Calu3 (cell line): ENCODE measurements around the gene DNAJC12. TPM values are rescaled to one million over a fixed set of nuclear protein-coding genes. Genes with fewer than 3 reads are reported as not detected.

Experiments
- BruUV-seq: library from RNA; stranded (reverse); fragments of 400-500 nt; replicated peaks from 2 replicates; lab custom pipeline; 2021; lab: Mats Ljungman, UMichigan
- CTCF ChIA-PET: fragments of 300-600 bp; sonication (Branson Sonifier 250); formaldehyde crosslinking; loops from one replicate; lab custom pipeline; 2022; ENCODE audit warnings: antibody characterized with exemption; lab: Charles Lee
- DNase-seq: peaks from one replicate; pipeline ENCODE4 v3.0.0; 2022
- H3K27ac Mint-ChIP-seq: one replicate; pipeline ENCODE4 v1.8.0; 2022; ENCODE audit warnings: mixed read lengths; ENCODE audit not compliant: unreplicated experiment
- H3K27me3 Mint-ChIP-seq: one replicate; pipeline ENCODE4 v1.8.0; 2022; ENCODE audit warnings: mixed read lengths; ENCODE audit not compliant: unreplicated experiment
- H3K36me3 Mint-ChIP-seq: one replicate; pipeline ENCODE4 v1.8.0; 2022; ENCODE audit warnings: mild to moderate bottlenecking, moderate library complexity, mixed read lengths; ENCODE audit not compliant: insufficient read depth, unreplicated experiment
- H3K4me1 Mint-ChIP-seq: one replicate; pipeline ENCODE4 v1.8.0; 2022; ENCODE audit warnings: mild to moderate bottlenecking, low read depth, mixed read lengths; ENCODE audit not compliant: unreplicated experiment
- H3K4me3 Mint-ChIP-seq: one replicate; pipeline ENCODE4 v1.8.0; 2022; ENCODE audit warnings: mild to moderate bottlenecking, low read depth, moderate library complexity, mixed read lengths; ENCODE audit not compliant: unreplicated experiment
- H3K9me3 Mint-ChIP-seq: one replicate; pipeline ENCODE4 v1.8.0; 2022; ENCODE audit warnings: low read depth, mixed read lengths; ENCODE audit not compliant: unreplicated experiment
- CTCF ChIP-seq: fragments of 200-600 bp; IDR thresholded peaks from one replicate; pipeline ENCODE4 v1.8.0; 2022; ENCODE audit warnings: antibody characterized with exemption; ENCODE audit not compliant: unreplicated experiment
- intact Hi-C: fragments of 100-400 bp; cut with micrococcal nuclease; formaldehyde crosslinking; loops from one replicate; pipeline ENCODE4 v1.10.0; 2022; ENCODE audit not compliant: unreplicated experiment
- total RNA-seq: library from RNA; stranded (reverse); gene quantifications from 2 replicates; pipeline ENCODE4 v1.2.3, GENCODE V29; 2022

DNAJC12 gene
- total RNA-seq, 1 experiment from 2014 or later: 0.80 TPM

- BruUV-seq: no TSS peak
- Mint-ChIP-seq H3K36me3 (peaks cover 8% of the 10 kb centered on the region), H3K4me3 (no peak overlapping the region), H3K4me1 (peaks cover 22% of the 10 kb centered on the region), H3K27ac (no peak overlapping the region), H3K9me3 (no peaks in the 10 kb centered on the region), H3K27me3 (no peaks in the 10 kb centered on the region)
- no peak for TF ChIP-seq CTCF
- intact Hi-C loops: no loop called here
- DNase-seq: no peak
- CTCF ChIA-PET: no interaction called here
These were observed 44.7 kb downstream of the DNAJC12 start for GRCh38 chr10:67793313-67793712.

GRCh38 chr10:67792653-67793052 lies 45.3 kb downstream of the DNAJC12 start:
- Mint-ChIP-seq H3K27me3 (no peaks in the 10 kb centered on the region), H3K9me3 (no peaks in the 10 kb centered on the region), H3K4me1 (peaks cover 25% of the 10 kb centered on the region), H3K4me3 (no peak overlapping the region), H3K36me3 (peaks cover 8% of the 10 kb centered on the region), H3K27ac (no peak overlapping the region)
- no TSS peak for BruUV-seq
- CTCF ChIA-PET: interaction anchor here (0.7 kb wide), 1 partner anchor 9 kb away, joined by 3 read pairs; no protein-coding TSS in a partner anchor
- no peak for DNase-seq
- intact Hi-C loops: no loop called here
- no peak for TF ChIP-seq CTCF

GRCh38 chr10:67790534-67791408 lies 47.2 kb downstream of the DNAJC12 start:
- H3K9me3 Mint-ChIP-seq: no peaks in the 10 kb centered on the region
- TF ChIP-seq CTCF: no peak
- no peak overlapping the region for H3K4me3 Mint-ChIP-seq
- DNase-seq: peak; percentile 39
- intact Hi-C loops: loop anchor here (2.0 kb wide), 1 partner anchor 28 kb away; no protein-coding TSS in a partner anchor
- H3K4me1 Mint-ChIP-seq: peaks cover 25% of the 10 kb centered on the region
- peak overlapping the region; percentile 86 for H3K27ac Mint-ChIP-seq
- CTCF ChIA-PET: interaction anchor here (0.6 kb wide), 1 partner anchor 47 kb away, joined by 4 read pairs; the partner anchor contains the start of gene DNAJC12
- H3K36me3 Mint-ChIP-seq: peaks cover 8% of the 10 kb centered on the region
- no peaks in the 10 kb centered on the region for H3K27me3 Mint-ChIP-seq
- no TSS peak for BruUV-seq

- Mint-ChIP-seq H3K27me3 (no peaks in the 10 kb centered on the region), H3K4me1 (peaks cover 25% of the 10 kb centered on the region), H3K27ac (no peak overlapping the region), H3K9me3 (no peaks in the 10 kb centered on the region), H3K36me3 (peaks cover 8% of the 10 kb centered on the region), H3K4me3 (no peak overlapping the region)
- no peak for DNase-seq
- no peak for TF ChIP-seq CTCF
- intact Hi-C loops: loop anchor here (2.0 kb wide), 2 partner anchors 29 to 65 kb away; no protein-coding TSS in a partner anchor
- CTCF ChIA-PET: interaction anchor here (0.6 kb wide), 1 partner anchor 48 kb away, joined by 4 read pairs; the partner anchor contains the start of gene DNAJC12
- BruUV-seq: no TSS peak
These were observed 48.2 kb downstream of the DNAJC12 start for GRCh38 chr10:67789769-67790168.
